Measurements from ENCODE around the gene ABCA13. TPM values are rescaled to one million over a fixed set of nuclear protein-coding genes. Genes with fewer than 3 reads are reported as not detected.

Gene ABCA13
- total and polyA plus RNA-seq, 8 donors: under 0.01 to 1.5 (median 0.32) TPM

GRCh38 chr7:48213226-48213625 is 42.0 kb downstream of the ABCA13 start:
- no peaks in the 10 kb centered on the region for H3K9me3 ChIP-seq
- 83 to 87% methylated on average over 1 of the region's 1 CpG for WGBS, 2 donors
- ATAC-seq (no peak), DNase-seq (no peak), FAIRE-seq (no peak)
- intact Hi-C loops (cut with DNase I): no loop called here
- H3K36me3 ChIP-seq: no peaks in the 10 kb centered on the region
- H3K27ac ChIP-seq: no peak overlapping the region
- no peak overlapping the region for H3K4me3 ChIP-seq
- no peak for TF ChIP-seq CTCF (IDR thresholded peaks at IDR 0.05)
- no peaks in the 10 kb centered on the region for H3K4me1 ChIP-seq
- no peaks in the 10 kb centered on the region for H3K27me3 ChIP-seq

- H3K27ac ChIP-seq: no peak overlapping the region
- H3K4me1 ChIP-seq: no peaks in the 10 kb centered on the region
- ATAC-seq (no peak), DNase-seq (no peak), FAIRE-seq (no peak)
- H3K27me3 ChIP-seq: no peaks in the 10 kb centered on the region
- intact Hi-C loops (cut with DNase I): no loop called here
- no peaks in the 10 kb centered on the region for H3K9me3 ChIP-seq
- TF ChIP-seq CTCF (IDR thresholded peaks at IDR 0.05): no peak
- H3K4me3 ChIP-seq: no peak overlapping the region
- 75 to 85% methylated on average over 1 of the region's 1 CpG for WGBS, 2 donors
- H3K36me3 ChIP-seq: no peaks in the 10 kb centered on the region
Observed at GRCh38 chr7:48217266-48217665, 46.0 kb downstream of the ABCA13 start.

DNA sequence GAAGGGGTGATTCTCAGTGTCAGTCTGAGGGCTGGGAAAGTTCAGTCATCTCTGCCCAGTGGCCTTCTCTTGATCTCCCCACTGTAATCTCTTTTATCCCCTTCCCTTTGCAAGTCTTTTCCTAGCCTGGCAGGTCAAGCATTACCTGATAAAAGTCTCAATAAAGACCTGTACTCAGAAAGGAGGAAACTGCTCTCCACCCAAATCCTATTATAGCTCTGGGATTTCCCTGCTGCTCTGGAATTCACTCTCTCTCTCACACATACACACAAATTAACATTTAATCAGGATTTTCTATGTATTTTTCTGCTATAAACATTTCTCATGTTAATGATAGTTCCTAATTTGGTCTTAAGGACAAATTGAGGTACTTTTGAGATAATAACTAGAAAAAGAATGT is 46.5 kb downstream of the ABCA13 start:
- intact Hi-C loops (cut with DNase I): no loop called here
- ATAC-seq (no peak), DNase-seq (no peak), FAIRE-seq (no peak)
- H3K36me3 ChIP-seq: no peaks in the 10 kb centered on the region
- H3K4me3 ChIP-seq: no peak overlapping the region
- no peak overlapping the region for H3K27ac ChIP-seq
- no peak for TF ChIP-seq CTCF (IDR thresholded peaks at IDR 0.05)
- no peaks in the 10 kb centered on the region for H3K9me3 ChIP-seq
- no peaks in the 10 kb centered on the region for H3K27me3 ChIP-seq
- no peaks in the 10 kb centered on the region for H3K4me1 ChIP-seq

DNA sequence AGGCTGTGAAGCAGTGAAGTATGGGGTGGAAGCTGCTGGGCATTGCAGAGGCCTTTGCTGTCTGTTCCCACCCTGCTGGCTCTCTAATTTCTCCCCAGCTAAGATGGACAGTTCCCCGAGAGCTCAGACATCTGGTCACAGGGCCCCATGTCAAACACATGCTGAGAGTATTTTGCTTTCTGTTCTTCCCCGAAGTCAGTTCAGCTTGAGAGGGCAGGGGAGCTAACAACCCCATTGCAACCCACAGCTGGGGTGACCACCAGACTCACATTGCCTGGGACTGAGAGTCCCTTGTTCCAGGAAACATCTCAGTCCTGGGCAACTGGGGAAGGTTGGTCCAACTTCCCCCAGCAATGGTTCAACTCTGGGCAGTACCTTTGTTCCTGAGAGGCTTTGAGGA is 52.8 kb downstream of the ABCA13 start:
- no peaks in the 10 kb centered on the region for H3K36me3 ChIP-seq
- TF ChIP-seq CTCF (IDR thresholded peaks at IDR 0.05): no peak
- H3K4me1 ChIP-seq: no peaks in the 10 kb centered on the region
- H3K27me3 ChIP-seq: no peaks in the 10 kb centered on the region
- ATAC-seq (no peak), FAIRE-seq (no peak), DNase-seq (no peak)
- H3K4me3 ChIP-seq: no peak overlapping the region
- 25 to 36% methylated on average over 2 of the region's 2 CpGs for WGBS, 2 donors
- intact Hi-C loops (cut with DNase I): no loop called here
- no peak overlapping the region for H3K27ac ChIP-seq
- H3K9me3 ChIP-seq: no peaks in the 10 kb centered on the region

GRCh38 chr7:48225101-48225500 is 53.8 kb downstream of the ABCA13 start:
- Histone ChIP-seq H3K4me3 (no peak overlapping the region), H3K4me1 (no peaks in the 10 kb centered on the region), H3K27me3 (no peaks in the 10 kb centered on the region), H3K36me3 (no peaks in the 10 kb centered on the region), H3K9me3 (no peaks in the 10 kb centered on the region), H3K27ac (no peak overlapping the region)
- no peak for FAIRE-seq
- ATAC-seq: no peak
- no peak for DNase-seq
- TF ChIP-seq CTCF (IDR thresholded peaks at IDR 0.05): no peak
- intact Hi-C loops (cut with DNase I): no loop called here
- 79 to 89% methylated on average over 4 of the region's 4 CpGs for whole genome bisulfite sequencing, 2 donors

All from pancreas (tissue), 10 donors.